NCI-H460 (cell line): Measurements from ENCODE around the gene ARMH3. TPM values are rescaled to one million over a fixed set of nuclear protein-coding genes. Genes with fewer than 3 reads are reported as not detected.

Experiments used
- DNase-seq: peaks from one replicate; pipeline ENCODE4 v3.0.0-alpha.2; 2016; ENCODE audit warnings: low read depth; ENCODE audit errors: extremely low read depth
- total RNA-seq: library from RNA; depleted of rRNA; stranded (reverse); fragments of >200 nt; shearing (Covaris generic); gene quantifications from 2 replicates; pipeline ENCODE4 v1.2.3, GENCODE V29; 2014

The ARMH3 gene
- total RNA-seq, 1 experiment from 2014 or later: 7.9 TPM

DNA sequence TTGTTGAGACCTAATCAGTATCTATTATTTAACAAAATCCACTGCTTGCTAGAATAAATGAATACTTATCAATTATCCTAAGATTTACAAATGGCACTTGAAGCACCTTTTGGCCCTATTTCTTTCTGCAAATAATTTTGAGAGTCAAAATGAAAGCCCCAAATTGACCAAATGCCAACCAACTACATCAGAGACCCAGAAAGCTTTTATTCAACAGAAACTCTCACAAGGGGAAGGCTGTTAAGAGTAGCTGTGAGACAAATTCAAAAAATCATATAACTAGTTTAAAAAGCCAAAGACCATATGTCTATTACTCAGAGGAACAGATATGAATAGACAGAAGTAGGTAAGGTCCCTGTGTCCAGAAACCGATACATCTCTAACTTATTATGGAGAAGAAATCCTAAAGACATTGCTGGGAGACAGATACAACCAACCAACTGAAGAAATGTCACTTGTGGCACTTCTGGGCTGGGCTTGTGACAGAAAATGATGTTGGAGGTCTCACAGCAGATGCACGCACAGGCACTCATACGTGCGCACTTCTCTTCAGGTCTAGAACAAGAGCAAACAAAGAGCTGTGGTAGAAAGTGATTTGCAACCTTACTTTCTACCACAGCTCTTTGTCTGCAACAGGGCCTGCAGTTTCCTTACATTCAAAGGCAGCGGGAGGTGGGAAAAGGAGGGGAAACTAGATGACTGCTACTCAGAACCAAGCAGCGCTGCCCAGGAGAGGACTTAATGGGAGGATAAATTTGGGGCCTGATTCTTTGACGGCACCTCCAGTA is 153.7 kb downstream of the ARMH3 start:
- DNase-seq: no peak

DNA sequence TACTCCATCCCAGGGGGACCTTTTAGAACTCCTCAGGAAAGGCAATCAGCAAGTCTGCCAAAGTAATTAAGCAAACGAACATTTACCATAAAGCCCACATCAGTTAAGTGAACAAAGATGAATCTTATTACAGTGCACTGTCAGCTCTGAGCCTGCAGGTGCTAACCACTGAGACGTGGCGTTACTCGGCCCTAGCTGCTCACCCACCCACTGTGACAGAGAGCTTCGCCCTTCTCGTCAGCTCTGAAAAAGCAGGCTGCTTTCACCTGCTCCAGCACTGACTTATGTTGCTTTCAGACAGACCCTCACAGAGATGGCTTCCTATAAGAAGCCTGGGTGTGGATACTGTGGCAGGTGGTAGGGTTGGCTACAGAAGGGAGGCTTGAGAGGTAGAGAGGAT is 154.6 kb downstream of the ARMH3 start:
- DNase-seq: no peak

- no peak for DNase-seq
These were observed 158.3 kb downstream of the ARMH3 start for GRCh38 chr10:101897633-101898032.

DNA sequence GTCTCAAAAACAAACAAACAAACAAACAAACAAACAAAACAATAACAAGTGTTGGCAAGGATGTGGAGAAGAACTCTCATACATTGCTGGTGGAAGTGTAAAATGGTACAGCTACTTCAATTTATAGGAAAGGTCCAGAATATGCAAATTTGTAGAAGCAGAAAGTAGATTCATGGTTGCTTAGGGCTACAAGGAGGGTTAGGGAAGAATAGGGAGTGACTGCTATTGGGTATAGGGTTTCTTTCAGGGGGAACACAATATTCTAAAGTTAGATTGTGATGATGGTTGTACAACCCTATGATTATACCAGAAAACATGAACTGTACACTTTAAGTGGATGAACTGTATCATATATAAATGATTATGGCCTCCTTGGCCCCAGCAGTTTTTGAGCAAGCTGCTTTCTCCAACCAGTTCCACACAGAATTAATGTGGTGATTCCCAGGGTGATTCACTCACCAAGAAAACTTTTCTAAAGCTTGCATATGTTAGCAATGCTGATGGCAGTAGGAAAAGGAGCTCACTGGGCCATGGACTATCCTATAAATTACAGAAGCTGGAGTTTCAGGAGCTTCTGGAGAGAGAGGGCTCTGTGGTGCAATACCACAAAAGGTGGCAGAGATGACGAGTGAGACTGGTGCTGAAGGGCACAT is 159.6 kb downstream of the ARMH3 start:
- DNase-seq: no peak

DNA sequence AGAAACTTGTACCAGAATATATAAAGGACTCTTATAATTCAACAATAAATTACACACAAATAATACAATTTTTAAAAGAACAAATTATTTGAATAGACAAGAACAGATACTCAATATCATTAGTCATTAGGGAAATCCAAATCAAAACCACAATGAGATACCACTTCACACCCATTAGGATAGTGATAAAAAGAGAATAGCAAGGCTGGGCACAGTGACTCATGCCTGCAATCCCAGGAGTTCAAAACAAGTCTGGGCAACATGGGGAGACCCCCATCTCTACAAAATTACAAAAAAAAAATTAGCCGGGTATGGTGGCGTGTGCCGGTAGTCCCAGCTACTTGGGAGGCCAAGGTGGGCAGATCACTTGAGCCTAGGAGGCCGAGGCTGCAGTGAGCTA is 160.2 kb downstream of the ARMH3 start:
- DNase-seq: no peak

DNA sequence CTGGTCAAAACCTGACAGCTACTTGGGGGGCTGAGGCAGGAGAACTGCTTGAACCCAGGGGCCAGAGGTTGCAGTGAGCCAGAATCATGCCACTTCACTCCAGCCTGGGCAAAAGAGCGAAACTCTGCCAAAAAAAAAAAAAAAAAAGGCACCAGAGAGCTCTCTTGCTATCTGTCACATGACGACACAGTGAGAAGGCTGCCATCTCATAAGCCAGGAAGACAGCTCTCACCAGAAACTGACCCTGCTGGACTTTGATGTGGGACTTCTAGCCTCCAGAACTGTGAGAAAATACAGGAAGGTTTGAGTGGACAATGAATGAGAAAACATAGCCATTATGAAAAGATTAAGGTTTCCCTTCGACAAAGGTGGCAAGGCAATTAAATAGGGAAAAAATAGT is 161.2 kb downstream of the ARMH3 start:
- DNase-seq: no peak

- DNase-seq: no peak
These were observed 161.7 kb downstream of the ARMH3 start for GRCh38 chr10:101894266-101894665.

- DNase-seq: no peak
These were observed 162.4 kb downstream of the ARMH3 start for GRCh38 chr10:101893510-101894120.

GRCh38 chr10:101892782-101893391 is 163.1 kb downstream of the ARMH3 start:
- DNase-seq: no peak

DNA sequence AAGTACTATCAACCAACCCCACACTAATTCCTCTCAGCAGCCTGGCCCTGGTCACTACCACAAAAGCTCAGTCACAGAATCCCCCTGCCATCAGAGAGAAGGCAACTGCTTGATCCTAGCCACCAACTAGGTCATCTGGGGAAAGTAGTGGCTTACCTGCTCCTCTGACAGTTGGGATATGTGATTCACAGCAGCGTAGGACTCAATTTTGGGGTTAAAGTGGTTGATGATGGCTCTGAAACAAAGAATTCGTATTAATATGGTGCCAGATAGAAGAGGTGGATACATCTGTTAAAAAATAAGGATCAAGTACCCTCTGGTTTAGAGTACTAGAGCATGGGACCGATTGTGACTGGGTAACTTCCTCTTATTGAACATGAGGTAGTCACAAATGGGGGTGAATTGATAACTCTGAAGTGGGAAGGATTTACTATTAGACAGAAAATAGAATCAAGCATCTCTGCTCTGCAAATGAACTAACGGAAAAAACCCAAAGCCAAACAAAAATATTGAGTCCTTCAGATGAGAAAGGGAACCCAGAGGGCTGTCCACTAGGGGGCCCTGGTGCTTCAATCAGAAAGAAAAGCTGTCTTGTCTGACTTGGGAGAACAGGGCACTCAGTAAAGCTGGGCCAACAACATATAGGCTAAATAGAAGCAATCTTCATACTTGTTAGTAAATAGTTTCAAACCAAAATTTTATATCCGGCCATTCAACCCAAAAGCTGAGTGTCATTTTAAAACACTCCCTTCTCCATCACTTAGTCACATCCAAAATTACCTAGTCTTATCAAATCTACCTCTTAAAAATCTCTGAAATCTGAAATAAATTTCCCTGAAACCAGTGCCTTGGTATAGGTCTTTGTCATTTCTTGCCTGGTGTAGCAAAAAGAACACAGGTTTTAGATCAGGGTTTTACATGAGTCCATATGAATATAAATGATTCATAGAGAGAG is 166.4 kb downstream of the ARMH3 start:
- peak; percentile 77 for DNase-seq

- no peak for DNase-seq
These were observed 167.6 kb downstream of the ARMH3 start for GRCh38 chr10:101888251-101888949.

- no peak for DNase-seq
These were observed 168.2 kb downstream of the ARMH3 start for GRCh38 chr10:101887775-101888174.

- DNase-seq: no peak
These were observed 169.3 kb downstream of the ARMH3 start for GRCh38 chr10:101886521-101887312.

- DNase-seq: no peak
These were observed 174.8 kb downstream of the ARMH3 start for GRCh38 chr10:101881036-101881774.

GRCh38 chr10:101880232-101880573 is 175.8 kb downstream of the ARMH3 start:
- no peak for DNase-seq

GRCh38 chr10:101879456-101880231 is 176.3 kb downstream of the ARMH3 start:
- no peak for DNase-seq

GRCh38 chr10:101878869-101879268 is 177.1 kb downstream of the ARMH3 start:
- no peak for DNase-seq
